GM23338 (cell line): Measurements from ENCODE around the gene PDGFC. TPM values are rescaled to one million over a fixed set of nuclear protein-coding genes. Genes with fewer than 3 reads are reported as not detected.

Source experiments
- ATAC-seq: fragments of 200-7000 bp; cut with Tn5 transposase; 3 replicates; pipeline ENCODE4 v1.9.1; 2020
- DNase-seq: peaks from one replicate; pipeline ENCODE4 v3.0.0-alpha.2; 2015; ENCODE audit warnings: low spot score
- H2AFZ ChIP-seq: fragments of 200-600 bp; sonication (generic); 2 replicates; pipeline ENCODE4 v1.8.0; 2016; ENCODE audit warnings: antibody characterized with exemption, mild to moderate bottlenecking, moderate library complexity
- H3F3A ChIP-seq: fragments of 200-600 bp; sonication (generic); replicated peaks from 2 replicates; pipeline ENCODE4 v1.8.0; 2017; ENCODE audit warnings: antibody characterized with exemption, mixed run types, low read depth
- H3K27ac ChIP-seq: fragments of 200-600 bp; sonication (generic); 2 replicates; pipeline ENCODE4 v1.6.1; 2016; ENCODE audit warnings: low read depth
- H3K27me3 ChIP-seq: fragments of 200-600 bp; sonication (generic); 2 replicates; pipeline ENCODE4 v1.8.0; 2016; ENCODE audit warnings: mild to moderate bottlenecking, mixed run types, moderate library complexity; ENCODE audit not compliant: insufficient read depth
- H3K36me3 ChIP-seq: fragments of 200-600 bp; sonication (generic); 2 replicates; pipeline ENCODE4 v1.8.0; 2016; ENCODE audit warnings: mild to moderate bottlenecking; ENCODE audit not compliant: insufficient read depth
- H3K4me1 ChIP-seq: fragments of 200-600 bp; sonication (generic); 2 replicates; pipeline ENCODE4 v1.8.0; 2016; ENCODE audit warnings: mild to moderate bottlenecking, moderate library complexity; ENCODE audit not compliant: insufficient read depth
- H3K4me2 ChIP-seq: fragments of 200-600 bp; sonication (generic); 2 replicates; pipeline ENCODE4 v1.7.1; 2017; ENCODE audit warnings: mixed run types
- H3K4me3 ChIP-seq: fragments of 200-600 bp; sonication (generic); 2 replicates; pipeline ENCODE4 v1.6.1; 2016; ENCODE audit warnings: mixed run types
- H3K79me2 ChIP-seq: fragments of 200-600 bp; sonication (generic); replicated peaks from 2 replicates; pipeline ENCODE4 v1.8.0; 2017; ENCODE audit warnings: mild to moderate bottlenecking; ENCODE audit not compliant: insufficient read depth
- H3K9me2 ChIP-seq: fragments of 200-600 bp; sonication (generic); 2 replicates; pipeline ENCODE4 v1.8.0; 2017; ENCODE audit not compliant: insufficient read depth
- H4K20me1 ChIP-seq: fragments of 200-600 bp; sonication (generic); replicated peaks from 2 replicates; pipeline ENCODE4 v1.8.0; 2017; ENCODE audit warnings: mild to moderate bottlenecking; ENCODE audit not compliant: insufficient read depth
- H3K27ac Mint-ChIP-seq: 2 replicates; pipeline ENCODE4 v1.8.0; 2020; ENCODE audit warnings: inconsistent platforms, mild to moderate bottlenecking, moderate library complexity, mixed read lengths
- H3K27me3 Mint-ChIP-seq: 3 replicates; pipeline ENCODE4 v1.8.0; 2022; ENCODE audit warnings: low read depth, mild to moderate bottlenecking, moderate library complexity, mixed read lengths, inconsistent platforms; ENCODE audit not compliant: insufficient read depth, poor library complexity
- H3K36me3 Mint-ChIP-seq: 3 replicates; pipeline ENCODE4 v1.8.0; 2021; ENCODE audit warnings: low read depth, mild to moderate bottlenecking, inconsistent platforms, moderate library complexity, mixed read lengths
- H3K4me1 Mint-ChIP-seq: 3 replicates; pipeline ENCODE4 v1.8.0; 2020; ENCODE audit warnings: mild to moderate bottlenecking, inconsistent platforms, mixed read lengths
- H3K4me3 Mint-ChIP-seq: 3 replicates; pipeline ENCODE4 v1.8.0; 2021; ENCODE audit warnings: moderate library complexity, mild to moderate bottlenecking, inconsistent platforms, mixed read lengths
- H3K9me3 Mint-ChIP-seq: 3 replicates; pipeline ENCODE4 v1.8.0; 2020; ENCODE audit warnings: moderate library complexity, mild to moderate bottlenecking, inconsistent platforms, mixed read lengths
- CREB1 ChIP-seq: fragments of 250-450 bp; sonication (Bioruptor Pico); IDR thresholded peaks from 2 replicates; pipeline ENCODE4 v1.5.0; 2020; ENCODE audit warnings: low read depth, mild to moderate bottlenecking, moderate library complexity
- CTCF ChIP-seq, 2 experiments: fragments of 200-600 bp in 1 of 2; sonication (generic) in 1 of 2; conservative IDR thresholded peaks; 2 replicates each; pipeline versions ENCODE4 v1.5.1 to v1.6.1; 2016 to 2017; ENCODE audit warnings: antibody characterized with exemption in 2 of 2, low read depth in 2 of 2, mild to moderate bottlenecking in 2 of 2, moderate library complexity in 1 of 2
- ETS1 ChIP-seq: IDR thresholded peaks from 2 replicates; pipeline ENCODE4 v1.6.1; 2016; ENCODE audit warnings: antibody characterized with exemption
- EZH2 ChIP-seq: fragments of 200-600 bp; sonication (generic); IDR thresholded peaks from one replicate; pipeline ENCODE4 v1.8.0; 2017; ENCODE audit warnings: antibody characterized with exemption, mild to moderate bottlenecking, low read depth; ENCODE audit not compliant: unreplicated experiment
- EZH2phosphoT487 ChIP-seq: fragments of 200-600 bp; sonication (generic); IDR thresholded peaks from one replicate; pipeline ENCODE4 v1.8.1; 2018; ENCODE audit warnings: antibody characterized with exemption; ENCODE audit not compliant: unreplicated experiment
- JUNB ChIP-seq: IDR thresholded peaks from one replicate; pipeline ENCODE4 v1.6.1; 2016; ENCODE audit warnings: antibody characterized with exemption; ENCODE audit not compliant: unreplicated experiment
- NANOG ChIP-seq: IDR thresholded peaks from 2 replicates; pipeline ENCODE4 v1.6.1; 2016; ENCODE audit warnings: antibody characterized with exemption, borderline replicate concordance
- POLR2AphosphoS5 ChIP-seq: IDR thresholded peaks from 2 replicates; pipeline ENCODE4 v1.6.1; 2016; ENCODE audit warnings: antibody characterized with exemption, low read depth
- REST ChIP-seq: IDR thresholded peaks from one replicate; pipeline ENCODE4 v1.6.1; 2018; ENCODE audit warnings: antibody characterized with exemption; ENCODE audit not compliant: unreplicated experiment
- STAT1 ChIP-seq: IDR thresholded peaks from one replicate; pipeline ENCODE4 v1.6.1; 2016; ENCODE audit warnings: antibody characterized with exemption; ENCODE audit not compliant: unreplicated experiment
- ZNF114 ChIP-seq: fragments of 250-450 bp; sonication (Bioruptor Pico); IDR thresholded peaks from 2 replicates; pipeline ENCODE4 v1.5.0; 2020; ENCODE audit warnings: mild to moderate bottlenecking, moderate library complexity
- ZNF331 ChIP-seq: fragments of 250-450 bp; sonication (Bioruptor Pico); IDR thresholded peaks from 2 replicates; pipeline ENCODE4 v1.5.0; 2020; ENCODE audit warnings: low read depth, mild to moderate bottlenecking, moderate library complexity
- ZNF462 ChIP-seq: fragments of 250-450 bp; sonication (Bioruptor Pico); IDR thresholded peaks from 2 replicates; pipeline ENCODE4 v1.5.0; 2020; ENCODE audit warnings: mild to moderate bottlenecking, moderate library complexity
- polyA plus RNA-seq: library from polyadenylated mRNA; unstranded; fragments of >200 nt; fragmentation: Nextera tagmentation; extraction: Ambion mirVana; gene quantifications from 2 replicates; pipeline ENCODE4 v1.2.1, GENCODE V29; 2016
- total RNA-seq: library from RNA; depleted of rRNA; stranded (reverse); fragments of >200 nt; shearing (Covaris generic); gene quantifications from 2 replicates; pipeline ENCODE4 v1.2.3, GENCODE V29; 2014

PDGFC gene
- total and polyA plus RNA-seq, 2 experiments from 2014 or later: 1.3 to 3.4 TPM

GRCh38 chr4:156786713-156787112 is 184.9 kb downstream of the PDGFC start:
- TF ChIP-seq CTCF (conservative IDR thresholded peaks at IDR 0.05; ENCODE audit: low read depth in 2 of 2) (no peak), ZNF462 (CRISPR knock-in tag) (no peak), EZH2phosphoT487 (no peak), POLR2AphosphoS5 (no peak), EZH2 (no peak), CREB1 (CRISPR knock-in tag) (no peak), NANOG (no peak), ZNF331 (CRISPR knock-in tag) (no peak), STAT1 (no peak), JUNB (no peak), ZNF114 (CRISPR knock-in tag) (no peak), REST (no peak), ETS1 (no peak)
- Mint-ChIP-seq H3K9me3 (no peaks in the 10 kb centered on the region), H3K27ac (no peak overlapping the region), H3K36me3 (no peaks in the 10 kb centered on the region), H3K4me1 (no peaks in the 10 kb centered on the region), H3K4me3 (no peak overlapping the region), H3K27me3 (no peaks in the 10 kb centered on the region)
- Histone ChIP-seq H4K20me1 (no peaks in the 10 kb centered on the region), H2AFZ (no peak overlapping the region), H3K27me3 (no peaks in the 10 kb centered on the region), H3F3A (no peaks in the 10 kb centered on the region), H3K4me2 (no peak overlapping the region), H3K79me2 (no peaks in the 10 kb centered on the region), H3K36me3 (no peaks in the 10 kb centered on the region), H3K4me1 (no peaks in the 10 kb centered on the region), H3K4me3 (no peak overlapping the region), H3K27ac (no peak overlapping the region), H3K9me2 (peaks cover 7% of the 10 kb centered on the region; the same call in 1 of the 2 replicates)
- no peak for DNase-seq
- ATAC-seq: no peak
